Liver (tissue), 9 donors: ENCODE results near the gene CACNB4. TPM values are rescaled to one million over a fixed set of nuclear protein-coding genes. Genes with fewer than 3 reads are reported as not detected.

Experiments used
- DNase-seq: peaks from one replicate; pipeline ENCODE4 v3.0.0-alpha.2; 2017; ENCODE audit warnings: low spot score
- H3K27ac ChIP-seq, 2 donors: one replicate each; pipeline ENCODE4 v1.7.0; 2013; ENCODE audit warnings: inconsistent platforms in 2 of 2, low read length in 2 of 2, control low read depth in 1 of 2, low read depth in 1 of 2, mild to moderate bottlenecking in 1 of 2
- H3K27me3 ChIP-seq, 4 donors: one replicate each; pipeline versions ENCODE4 v1.6.1 to v1.7.0; 2013; ENCODE audit warnings: low read length in 3 of 4, inconsistent platforms in 1 of 4, mild to moderate bottlenecking in 1 of 4, moderate library complexity in 1 of 4; ENCODE audit not compliant: control insufficient read depth in 4 of 4, insufficient read depth in 4 of 4
- H3K36me3 ChIP-seq, 4 donors: one replicate each; pipeline versions ENCODE4 v1.6.1 to v1.7.0; 2013; ENCODE audit warnings: low read length in 3 of 4, mild to moderate bottlenecking in 3 of 4, low read depth in 1 of 4, moderate library complexity in 1 of 4; ENCODE audit not compliant: control insufficient read depth in 4 of 4, insufficient read depth in 3 of 4
- H3K4me1 ChIP-seq, 4 donors: one replicate each; pipeline versions ENCODE4 v1.6.1 to v1.7.0; 2013; ENCODE audit warnings: low read length in 3 of 4, mild to moderate bottlenecking in 3 of 4, moderate library complexity in 1 of 4; ENCODE audit not compliant: control insufficient read depth in 4 of 4, insufficient read depth in 4 of 4
- H3K4me3 ChIP-seq, 3 donors: one replicate each; pipeline versions ENCODE4 v1.6.1 to v1.7.0; 2013; ENCODE audit warnings: low read length in 3 of 3, control low read depth in 1 of 3, low read depth in 1 of 3, mild to moderate bottlenecking in 1 of 3
- H3K9ac ChIP-seq, 2 donors: one replicate each; pipeline ENCODE4 v1.7.0; 2013; ENCODE audit warnings: low read length in 2 of 2, mild to moderate bottlenecking in 2 of 2, moderate library complexity in 2 of 2, control low read depth in 1 of 2, low read depth in 1 of 2
- H3K9me3 ChIP-seq, 4 donors: one replicate each; pipeline versions ENCODE4 v1.6.1 to v1.7.0; 2013; ENCODE audit warnings: low read length in 3 of 4; ENCODE audit not compliant: control insufficient read depth in 4 of 4
- EGR1 ChIP-seq, 2 donors: IDR thresholded peaks; 2 replicates each; pipeline ENCODE4 v1.6.1; 2016 to 2018; ENCODE audit warnings: antibody characterized with exemption in 2 of 2, low read depth in 2 of 2
- FOXA1 ChIP-seq: IDR thresholded peaks from 2 replicates; pipeline ENCODE4 v1.6.1; 2016; ENCODE audit warnings: antibody characterized with exemption
- FOXA2 ChIP-seq: IDR thresholded peaks from 2 replicates; pipeline ENCODE4 v1.6.1; 2016; ENCODE audit warnings: antibody characterized with exemption
- GABPA ChIP-seq, 2 donors: IDR thresholded peaks in 1 of 2; conservative IDR thresholded peaks in 1 of 2; 2 replicates each; pipeline ENCODE4 v1.6.1; 2016; ENCODE audit warnings: antibody characterized with exemption in 2 of 2, mild to moderate bottlenecking in 1 of 2, moderate library complexity in 1 of 2
- HNF4A ChIP-seq, 2 donors: conservative IDR thresholded peaks; 2 replicates each; pipeline ENCODE4 v1.6.1; 2016; ENCODE audit warnings: antibody characterized with exemption in 2 of 2, mild to moderate bottlenecking in 2 of 2
- JUND ChIP-seq, 2 donors: IDR thresholded peaks; 2 replicates each; pipeline ENCODE4 v1.6.1; 2016; ENCODE audit warnings: antibody characterized with exemption in 2 of 2
- NR2F2 ChIP-seq: IDR thresholded peaks from 2 replicates; pipeline ENCODE4 v1.6.1; 2016; ENCODE audit warnings: antibody characterized with exemption
- RAD21 ChIP-seq, 2 donors: IDR thresholded peaks; 2 replicates each; pipeline ENCODE4 v1.6.1; 2016; ENCODE audit warnings: antibody characterized with exemption in 2 of 2, mild to moderate bottlenecking in 2 of 2
- RXRA ChIP-seq, 2 donors: IDR thresholded peaks; 2 replicates each; pipeline ENCODE4 v1.6.1; 2017 to 2018; ENCODE audit warnings: antibody characterized with exemption in 2 of 2, mild to moderate bottlenecking in 1 of 2
- SP1 ChIP-seq: IDR thresholded peaks from 2 replicates; pipeline ENCODE4 v1.6.1; 2018; ENCODE audit warnings: antibody characterized with exemption, mild to moderate bottlenecking
- WGBS: extraction: QIAGEN DNeasy Blood & Tissue Kit; methylation state at CpG from one replicate; pipeline ENCODE4 v1.1.7; 2013; 5-methylcytosine and 5-hydroxymethylcytosine counted together
- polyA plus RNA-seq, 2 donors: library from polyadenylated mRNA; stranded (reverse) in 1 of 2; unstranded in 1 of 2; fragments of 200-250 nt in 1 of 2; fragments of >200 nt in 1 of 2; fragmentation: Nextera tagmentation in 1 of 2; extraction: Ambion mirVana in 1 of 2; gene quantifications; one replicate each; pipeline versions ENCODE4 v1.2.1 to v1.2.3, GENCODE V29; 2013 to 2015
- total RNA-seq, 2 donors: library from RNA; depleted of rRNA; stranded (reverse); fragments of >200 nt; gene quantifications; one replicate each; pipeline ENCODE4 v1.2.3, GENCODE V29; 2014
- TF ChIP-seq, protein P1 (sequence below): fragments of 150-350 bp; IDR thresholded peaks from 2 replicates; pipeline ENCODE4 v1.5.1; 2017; ENCODE audit warnings: improper control_type of control experiment, low read depth, low read length; ENCODE audit not compliant: missing input control
- TF ChIP-seq, protein P2 (sequence below): IDR thresholded peaks from 2 replicates; pipeline ENCODE4 v1.6.1; 2016; ENCODE audit warnings: antibody characterized with exemption
- TF ChIP-seq, protein P3 (sequence below): IDR thresholded peaks from 2 replicates; pipeline ENCODE4 v1.6.1; 2016; ENCODE audit warnings: antibody characterized with exemption
- TF ChIP-seq, protein P4 (sequence below): IDR thresholded peaks from 2 replicates; pipeline ENCODE4 v1.6.1; 2016; ENCODE audit warnings: antibody characterized with exemption
- donor health status: healthy.
- donor health status: healthy.
- donor health status: healthy.
- donor health status: healthy.
- donor health status: healthy.

CACNB4 gene
- total and polyA plus RNA-seq, 4 donors = 0.02 to 0.50 (median 0.21) TPM

DNA sequence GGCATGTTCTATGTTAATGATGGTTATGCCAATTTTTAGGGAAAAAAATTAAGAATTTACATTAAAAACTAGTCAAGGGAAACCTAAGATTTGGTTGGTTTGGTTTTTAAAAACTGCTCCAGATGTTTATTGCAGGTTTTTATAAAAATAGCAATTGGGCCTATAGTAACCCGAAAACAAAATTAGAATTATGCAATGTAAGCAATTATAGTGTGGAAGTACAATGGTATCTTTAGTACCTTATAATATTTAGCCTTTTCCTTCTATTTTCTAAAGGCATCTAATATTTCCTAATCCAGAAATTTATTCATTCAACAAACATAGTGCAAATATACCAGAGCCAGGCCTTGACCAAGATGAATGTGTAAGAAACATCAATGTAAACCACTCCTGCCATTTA is 27.3 kb downstream of the CACNB4 start:
- 92% methylated on average over 1 of the region's 1 CpG for WGBS

DNA sequence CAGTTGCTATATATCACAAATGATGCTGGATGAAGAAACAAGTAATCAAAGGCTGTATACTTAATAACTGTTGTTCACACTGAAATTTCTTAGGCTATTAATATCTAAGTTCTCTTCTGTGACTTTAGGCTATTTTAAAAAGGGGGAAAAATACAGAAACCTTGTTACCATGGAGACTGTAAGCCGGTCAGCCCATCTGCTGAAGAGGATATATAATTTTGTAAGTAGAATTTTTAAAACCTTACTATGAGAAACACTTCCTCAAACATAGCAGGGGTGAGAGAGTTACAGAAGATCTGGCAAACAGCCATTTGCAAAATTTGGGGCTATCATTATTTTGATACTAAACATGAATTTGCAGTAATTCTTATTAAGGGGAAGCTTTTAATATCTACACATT is 27.8 kb downstream of the CACNB4 start:
- H3K36me3 ChIP-seq = no peaks in the 10 kb centered on the region
- WGBS = 78% methylated on average over 1 of the region's 1 CpG
- no peak for DNase-seq

More for the DNA sequence above, 27.3 kb downstream of the CACNB4 start:
- H3K9ac ChIP-seq = no peak overlapping the region
- no peak overlapping the region for H3K27ac ChIP-seq
- no peaks in the 10 kb centered on the region for H3K4me1 ChIP-seq
- DNase-seq = no peak
- no peaks in the 10 kb centered on the region for H3K27me3 ChIP-seq
- no peak overlapping the region for H3K4me3 ChIP-seq
- TF ChIP-seq NR2F2 (no peak), RAD21 (IDR thresholded peaks at IDR 0.05) (no peak), EGR1 (IDR thresholded peaks at IDR 0.05; ENCODE audit: low read depth in 2 of 2) (no peak)
- TF ChIP-seq, protein P1, sequence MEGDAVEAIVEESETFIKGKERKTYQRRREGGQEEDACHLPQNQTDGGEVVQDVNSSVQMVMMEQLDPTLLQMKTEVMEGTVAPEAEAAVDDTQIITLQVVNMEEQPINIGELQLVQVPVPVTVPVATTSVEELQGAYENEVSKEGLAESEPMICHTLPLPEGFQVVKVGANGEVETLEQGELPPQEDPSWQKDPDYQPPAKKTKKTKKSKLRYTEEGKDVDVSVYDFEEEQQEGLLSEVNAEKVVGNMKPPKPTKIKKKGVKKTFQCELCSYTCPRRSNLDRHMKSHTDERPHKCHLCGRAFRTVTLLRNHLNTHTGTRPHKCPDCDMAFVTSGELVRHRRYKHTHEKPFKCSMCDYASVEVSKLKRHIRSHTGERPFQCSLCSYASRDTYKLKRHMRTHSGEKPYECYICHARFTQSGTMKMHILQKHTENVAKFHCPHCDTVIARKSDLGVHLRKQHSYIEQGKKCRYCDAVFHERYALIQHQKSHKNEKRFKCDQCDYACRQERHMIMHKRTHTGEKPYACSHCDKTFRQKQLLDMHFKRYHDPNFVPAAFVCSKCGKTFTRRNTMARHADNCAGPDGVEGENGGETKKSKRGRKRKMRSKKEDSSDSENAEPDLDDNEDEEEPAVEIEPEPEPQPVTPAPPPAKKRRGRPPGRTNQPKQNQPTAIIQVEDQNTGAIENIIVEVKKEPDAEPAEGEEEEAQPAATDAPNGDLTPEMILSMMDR = no peak
- TF ChIP-seq, protein P2, sequence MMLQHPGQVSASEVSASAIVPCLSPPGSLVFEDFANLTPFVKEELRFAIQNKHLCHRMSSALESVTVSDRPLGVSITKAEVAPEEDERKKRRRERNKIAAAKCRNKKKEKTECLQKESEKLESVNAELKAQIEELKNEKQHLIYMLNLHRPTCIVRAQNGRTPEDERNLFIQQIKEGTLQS = no peak
- no peaks in the 10 kb centered on the region for H3K36me3 ChIP-seq
- no peaks in the 10 kb centered on the region for H3K9me3 ChIP-seq

More for the DNA sequence above, 27.8 kb downstream of the CACNB4 start:
- H3K9me3 ChIP-seq = no peaks in the 10 kb centered on the region
- no peak overlapping the region for H3K27ac ChIP-seq
- TF ChIP-seq JUND (IDR thresholded peaks at IDR 0.05) = no peak
- TF ChIP-seq FOXA1 = no peak
- TF ChIP-seq, protein P3, sequence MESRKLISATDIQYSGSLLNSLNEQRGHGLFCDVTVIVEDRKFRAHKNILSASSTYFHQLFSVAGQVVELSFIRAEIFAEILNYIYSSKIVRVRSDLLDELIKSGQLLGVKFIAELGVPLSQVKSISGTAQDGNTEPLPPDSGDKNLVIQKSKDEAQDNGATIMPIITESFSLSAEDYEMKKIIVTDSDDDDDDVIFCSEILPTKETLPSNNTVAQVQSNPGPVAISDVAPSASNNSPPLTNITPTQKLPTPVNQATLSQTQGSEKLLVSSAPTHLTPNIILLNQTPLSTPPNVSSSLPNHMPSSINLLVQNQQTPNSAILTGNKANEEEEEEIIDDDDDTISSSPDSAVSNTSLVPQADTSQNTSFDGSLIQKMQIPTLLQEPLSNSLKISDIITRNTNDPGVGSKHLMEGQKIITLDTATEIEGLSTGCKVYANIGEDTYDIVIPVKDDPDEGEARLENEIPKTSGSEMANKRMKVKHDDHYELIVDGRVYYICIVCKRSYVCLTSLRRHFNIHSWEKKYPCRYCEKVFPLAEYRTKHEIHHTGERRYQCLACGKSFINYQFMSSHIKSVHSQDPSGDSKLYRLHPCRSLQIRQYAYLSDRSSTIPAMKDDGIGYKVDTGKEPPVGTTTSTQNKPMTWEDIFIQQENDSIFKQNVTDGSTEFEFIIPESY = no peak
- TF ChIP-seq, protein P2 = no peak
- TF ChIP-seq HNF4A (conservative IDR thresholded peaks at IDR 0.05) = no peak
- TF ChIP-seq, protein P4, sequence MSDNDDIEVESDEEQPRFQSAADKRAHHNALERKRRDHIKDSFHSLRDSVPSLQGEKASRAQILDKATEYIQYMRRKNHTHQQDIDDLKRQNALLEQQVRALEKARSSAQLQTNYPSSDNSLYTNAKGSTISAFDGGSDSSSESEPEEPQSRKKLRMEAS = no peak
- no peak for TF ChIP-seq FOXA2
- no peak for TF ChIP-seq GABPA (IDR thresholded peaks at IDR 0.05 in 1 of 2, conservative IDR thresholded peaks at IDR 0.05 in 1 of 2)
- no peak for TF ChIP-seq SP1
- no peak for TF ChIP-seq RXRA (IDR thresholded peaks at IDR 0.05)
- TF ChIP-seq, protein P1 = no peak
- TF ChIP-seq EGR1 (IDR thresholded peaks at IDR 0.05; ENCODE audit: low read depth in 2 of 2) = no peak
- TF ChIP-seq RAD21 (IDR thresholded peaks at IDR 0.05) = no peak
- TF ChIP-seq NR2F2 = no peak
- H3K4me3 ChIP-seq = no peak overlapping the region
- H3K9ac ChIP-seq = no peak overlapping the region
- H3K4me1 ChIP-seq = no peaks in the 10 kb centered on the region
- H3K27me3 ChIP-seq = no peaks in the 10 kb centered on the region
